ENCODE results near the gene TLCD3A.
A peak's percentile ranks its signal among the peaks of the same experiment; 100 is the strongest.
"Not testable (repeated sequence)": the region's sequence is repeated elsewhere in the genome, so short reads cannot be mapped to it uniquely, and the experiment has no call there.

The TLCD3A gene

GRCh38 chr17:746783-747629 lies 14.6 kb downstream of the TLCD3A start:
- DNase-seq (ENCODE audit: low read depth in 2 of 3, low spot score in 2 of 3): no peak

GRCh38 chr17:748604-749003 lies 16.2 kb downstream of the TLCD3A start:
- not testable (repeated sequence) for DNase-seq (ENCODE audit: low read depth in 2 of 3, low spot score in 2 of 3)

GRCh38 chr17:749359-749758 lies 17.0 kb downstream of the TLCD3A start:
- DNase-seq (ENCODE audit: low read depth in 2 of 3, low spot score in 2 of 3): not testable (repeated sequence)

GRCh38 chr17:750431-751037 lies 18.1 kb downstream of the TLCD3A start:
- no peak for DNase-seq (ENCODE audit: low read depth in 2 of 3, low spot score in 2 of 3)

- DNase-seq (ENCODE audit: low read depth in 2 of 3, low spot score in 2 of 3): peak in 2 of 3 experiments; percentile 13 to 25
These were observed 19.0 kb downstream of the TLCD3A start for GRCh38 chr17:751269-752001.

- DNase-seq (ENCODE audit: low read depth in 2 of 3, low spot score in 2 of 3): peak; percentile 95 to 99 (median 99)
These were observed 19.7 kb downstream of the TLCD3A start, which contains the start of gene GEMIN4 for GRCh38 chr17:752002-752619. GEMIN4 (minus strand) TSS chr17:752264; CDS start chr17:752142, 122 bp downstream.

- DNase-seq (ENCODE audit: low read depth in 2 of 3, low spot score in 2 of 3): peak in 1 of 3 experiments; percentile 8
These were observed 20.3 kb downstream of the TLCD3A start for GRCh38 chr17:752620-753219.

- no peak for DNase-seq (ENCODE audit: low read depth in 2 of 3, low spot score in 2 of 3)
These were observed 21.0 kb downstream of the TLCD3A start for GRCh38 chr17:753418-753817.

GRCh38 chr17:755319-755961 lies 23.0 kb downstream of the TLCD3A start:
- not testable (repeated sequence) for DNase-seq (ENCODE audit: low read depth in 2 of 3, low spot score in 2 of 3)

GRCh38 chr17:756010-756567 lies 23.7 kb downstream of the TLCD3A start:
- not testable (repeated sequence) for DNase-seq (ENCODE audit: low read depth in 2 of 3, low spot score in 2 of 3)

- no peak for DNase-seq (ENCODE audit: low read depth in 2 of 3, low spot score in 2 of 3)
These were observed 27.6 kb downstream of the TLCD3A start for GRCh38 chr17:759964-760363.

GRCh38 chr17:760371-760770 lies 28.0 kb downstream of the TLCD3A start:
- DNase-seq (ENCODE audit: low read depth in 2 of 3, low spot score in 2 of 3): no peak

- no peak for DNase-seq (ENCODE audit: low read depth in 2 of 3, low spot score in 2 of 3)
These were observed 34.7 kb downstream of the TLCD3A start for GRCh38 chr17:767076-767475.

GRCh38 chr17:773016-773415 lies 40.6 kb downstream of the TLCD3A start:
- DNase-seq (ENCODE audit: low read depth in 2 of 3, low spot score in 2 of 3): no peak

GRCh38 chr17:773467-774312 lies 41.3 kb downstream of the TLCD3A start:
- DNase-seq (ENCODE audit: low read depth in 2 of 3, low spot score in 2 of 3): no peak

GRCh38 chr17:774313-774584 lies 41.9 kb downstream of the TLCD3A start:
- DNase-seq (ENCODE audit: low read depth in 2 of 3, low spot score in 2 of 3): no peak

- DNase-seq (ENCODE audit: low read depth in 2 of 3, low spot score in 2 of 3): no peak
These were observed 45.7 kb downstream of the TLCD3A start for GRCh38 chr17:778096-778495.

GRCh38 chr17:781805-782731 lies 49.7 kb downstream of the TLCD3A start, which contains the start of the genes GLOD4 and MRM3:
GLOD4 (minus strand) TSS chr17:782280; CDS start chr17:782255, 25 bp downstream.
MRM3 (plus strand) TSS chr17:782353; CDS start chr17:782379, 26 bp downstream.
- peak; percentile 92 to 98 (median 97) for DNase-seq (ENCODE audit: low read depth in 2 of 3, low spot score in 2 of 3)
